Left renal pelvis (tissue), 4 donors: ENCODE data around the gene IER3. TPM values are rescaled to one million over a fixed set of nuclear protein-coding genes. Genes with fewer than 3 reads are reported as not detected.
"Not testable (repeated sequence)": the region's sequence is repeated elsewhere in the genome, so short reads cannot be mapped to it uniquely, and the experiment has no call there.

Experiments used
- DNase-seq, 4 donors: peaks; one replicate each; pipeline ENCODE4 v3.0.0-alpha.2; 2013; ENCODE audit warnings: low read depth in 4 of 4, low spot score in 3 of 4
- polyA plus RNA-seq, 4 donors: library from polyadenylated mRNA; unstranded; fragments of 120-200 nt; gene quantifications; one replicate each; pipeline ENCODE4 v1.2.1, GENCODE V29; 2013; ENCODE audit not compliant: insufficient read length in 4 of 4

IER3 gene
- polyA plus RNA-seq, 4 donors = 17.5 to 23.5 (median 21.3) TPM

GRCh38 chr6:30769088-30769852 lies 24.9 kb upstream of the IER3 start:
- DNase-seq = no peak

- no peak for DNase-seq
Measured at GRCh38 chr6:30768634-30769087, 24.3 kb upstream of the IER3 start.

GRCh38 chr6:30767944-30768301 lies 23.6 kb upstream of the IER3 start:
- DNase-seq = no peak

GRCh38 chr6:30767158-30767943 lies 23.0 kb upstream of the IER3 start:
- DNase-seq = no peak

- no peak for DNase-seq
Measured at GRCh38 chr6:30766461-30767157, 22.3 kb upstream of the IER3 start.

- not testable (repeated sequence) for DNase-seq
Measured at GRCh38 chr6:30765495-30765894, 21.1 kb upstream of the IER3 start.

- not testable (repeated sequence) for DNase-seq
Measured at GRCh38 chr6:30764490-30765043, 20.2 kb upstream of the IER3 start.

GRCh38 chr6:30763618-30764489 lies 19.5 kb upstream of the IER3 start:
- DNase-seq = no peak

- DNase-seq = no peak
Measured at GRCh38 chr6:30763155-30763617, 18.8 kb upstream of the IER3 start.

- DNase-seq = no peak
Measured at GRCh38 chr6:30761791-30762429, 17.6 kb upstream of the IER3 start.

- DNase-seq = no peak
Measured at GRCh38 chr6:30760549-30760948, 16.2 kb upstream of the IER3 start.

- DNase-seq = no peak
Measured at GRCh38 chr6:30759575-30760239, 15.4 kb upstream of the IER3 start.

GRCh38 chr6:30757261-30757904 lies 13.0 kb upstream of the IER3 start:
- DNase-seq = no peak

- not testable (repeated sequence) for DNase-seq
Measured at GRCh38 chr6:30756405-30757003, 12.2 kb upstream of the IER3 start.

GRCh38 chr6:30754631-30755030 lies 10.3 kb upstream of the IER3 start:
- DNase-seq = no peak

GRCh38 chr6:30752157-30752927 lies 8.0 kb upstream of the IER3 start:
- DNase-seq = no peak

GRCh38 chr6:30750379-30750668 lies 6.0 kb upstream of the IER3 start:
- no peak for DNase-seq
